ENCODE data around the gene RPL36. TPM values are rescaled to one million over a fixed set of nuclear protein-coding genes. Genes with fewer than 3 reads are reported as not detected.
"Not testable (repeated sequence)": the region's sequence is repeated elsewhere in the genome, so short reads cannot be mapped to it uniquely, and the experiment has no call there.

RPL36 gene
- total RNA-seq, 1 donor from 2014 or later = 943 TPM

- no peak overlapping the region for H3K4me3 ChIP-seq (ENCODE audit: insufficient read depth, low read depth, low read length)
- no peaks in the 10 kb centered on the region for H3K27me3 Mint-ChIP-seq (ENCODE audit: low read depth, unreplicated experiment)
- peaks cover 24% of the 10 kb centered on the region for H4K20me1 ChIP-seq (ENCODE audit: insufficient read depth, low read length)
- H3K36me3 ChIP-seq (ENCODE audit: insufficient read depth, low read length) = peaks cover 4% of the 10 kb centered on the region
- peaks cover 25% of the 10 kb centered on the region for H3K79me2 ChIP-seq (ENCODE audit: insufficient read depth, low read length)
- no peak for DNase-seq (ENCODE audit: low read depth)
- H3K9me3 ChIP-seq (ENCODE audit: insufficient read depth, low read depth, low read length) = no peaks in the 10 kb centered on the region
- no peak overlapping the region for H3K4me3 Mint-ChIP-seq (ENCODE audit: unreplicated experiment)
- FAIRE-seq = no peak
- H3K27me3 ChIP-seq (ENCODE audit: insufficient read depth, low read length) = no peaks in the 10 kb centered on the region
- no peak overlapping the region for H3K9ac ChIP-seq (ENCODE audit: low read length)
- TF ChIP-seq CTCF (IDR thresholded peaks at IDR 0.05; ENCODE audit: insufficient read depth, low read depth, low read length) (no peak), EZH2 (IDR thresholded peaks at IDR 0.05; ENCODE audit: insufficient read depth, low read length) (no peak)
- H3K4me1 Mint-ChIP-seq (ENCODE audit: low read depth, unreplicated experiment) = peaks cover 6% of the 10 kb centered on the region
- peaks cover 8% of the 10 kb centered on the region for H3K4me1 ChIP-seq (ENCODE audit: insufficient read depth, low read length)
- no peak overlapping the region for H3K27ac Mint-ChIP-seq (ENCODE audit: unreplicated experiment)
- peaks cover 14% of the 10 kb centered on the region for H3K36me3 Mint-ChIP-seq (ENCODE audit: low read depth, unreplicated experiment)
- H3K9me3 Mint-ChIP-seq (ENCODE audit: unreplicated experiment) = peaks cover 3% of the 10 kb centered on the region
- H3K4me2 ChIP-seq (ENCODE audit: low read length) = peak overlapping the region; percentile 81
- H2AFZ ChIP-seq (ENCODE audit: low read depth, low read length) = peak overlapping the region; percentile 75
- H3K27ac ChIP-seq (ENCODE audit: low read depth, low read length) = no peak overlapping the region
Observed at GRCh38 chr19:5687360-5688198, 2.5 kb upstream of the RPL36 start.

DNA sequence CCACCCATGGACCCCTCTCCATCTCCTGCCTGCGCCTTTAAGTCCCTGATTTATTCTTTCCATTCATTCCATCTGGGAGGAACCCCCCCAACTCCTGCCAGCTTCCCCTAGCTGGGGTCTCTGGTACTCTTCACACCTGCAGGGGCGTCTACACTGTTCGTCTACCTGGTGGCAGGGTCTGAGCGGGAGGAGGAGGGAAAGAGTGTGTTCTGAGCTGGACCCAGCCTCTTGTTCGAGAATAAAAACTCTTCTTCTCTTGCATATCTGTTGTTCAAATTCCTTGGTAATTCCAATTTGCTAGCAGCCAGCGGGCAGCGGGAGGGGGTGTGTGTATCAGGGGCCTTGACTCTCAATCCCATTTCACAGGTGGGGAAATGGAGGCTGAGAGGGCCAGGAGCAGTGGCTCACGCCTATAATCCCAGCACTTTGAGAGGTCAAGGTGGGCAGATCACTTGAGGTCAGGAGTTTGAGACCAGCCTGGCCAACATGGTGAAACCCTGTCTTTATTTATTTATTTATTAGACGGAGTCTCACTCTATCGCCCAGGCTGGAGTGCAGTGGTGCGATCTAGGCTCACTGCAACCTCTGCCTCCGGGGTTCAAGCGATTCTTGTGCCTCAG is 1.7 kb upstream of the RPL36 start:
- H3K27me3 ChIP-seq (ENCODE audit: insufficient read depth, low read length); H3K4me2 ChIP-seq (ENCODE audit: low read length); H3K27me3 Mint-ChIP-seq (ENCODE audit: low read depth, unreplicated experiment); H3K4me3 ChIP-seq (ENCODE audit: insufficient read depth, low read depth, low read length); H3K9me3 Mint-ChIP-seq (ENCODE audit: unreplicated experiment); H3K27ac Mint-ChIP-seq (ENCODE audit: unreplicated experiment); H3K36me3 ChIP-seq (ENCODE audit: insufficient read depth, low read length); H3K9ac ChIP-seq (ENCODE audit: low read length); H3K27ac ChIP-seq (ENCODE audit: low read depth, low read length); H3K9me3 ChIP-seq (ENCODE audit: insufficient read depth, low read depth, low read length); H2AFZ ChIP-seq (ENCODE audit: low read depth, low read length); H3K4me1 ChIP-seq (ENCODE audit: insufficient read depth, low read length); FAIRE-seq; H3K4me1 Mint-ChIP-seq (ENCODE audit: low read depth, unreplicated experiment); DNase-seq (ENCODE audit: low read depth): not testable (repeated sequence)
- Mint-ChIP-seq H3K4me3 (ENCODE audit: unreplicated experiment) (peak overlapping the region; percentile 70), H3K36me3 (ENCODE audit: low read depth, unreplicated experiment) (peaks cover 16% of the 10 kb centered on the region)
- peaks cover 32% of the 10 kb centered on the region for H4K20me1 ChIP-seq (ENCODE audit: insufficient read depth, low read length)
- H3K79me2 ChIP-seq (ENCODE audit: insufficient read depth, low read length) = peaks cover 33% of the 10 kb centered on the region

GRCh38 chr19:5690955-5691821 is 1.1 kb downstream of the RPL36 start:
- Mint-ChIP-seq H3K4me1 (ENCODE audit: low read depth, unreplicated experiment) (peaks cover 7% of the 10 kb centered on the region), H3K27ac (ENCODE audit: unreplicated experiment) (peak overlapping the region; percentile 95), H3K4me3 (ENCODE audit: unreplicated experiment) (peak overlapping the region; percentile 99), H3K36me3 (ENCODE audit: low read depth, unreplicated experiment) (peaks cover 13% of the 10 kb centered on the region), H3K27me3 (ENCODE audit: low read depth, unreplicated experiment) (no peaks in the 10 kb centered on the region), H3K9me3 (ENCODE audit: unreplicated experiment) (peaks cover 3% of the 10 kb centered on the region)
- Histone ChIP-seq H2AFZ (ENCODE audit: low read depth, low read length) (no peak overlapping the region), H3K4me3 (ENCODE audit: insufficient read depth, low read depth, low read length) (peak overlapping the region; percentile 98), H3K36me3 (ENCODE audit: insufficient read depth, low read length) (peaks cover 8% of the 10 kb centered on the region), H3K27me3 (ENCODE audit: insufficient read depth, low read length) (no peaks in the 10 kb centered on the region), H3K4me1 (ENCODE audit: insufficient read depth, low read length) (peaks cover 8% of the 10 kb centered on the region), H3K4me2 (ENCODE audit: low read length) (peak overlapping the region; percentile 86), H3K9ac (ENCODE audit: low read length) (peak overlapping the region; percentile 98), H3K9me3 (ENCODE audit: insufficient read depth, low read depth, low read length) (no peaks in the 10 kb centered on the region), H3K79me2 (ENCODE audit: insufficient read depth, low read length) (peaks cover 61% of the 10 kb centered on the region), H3K27ac (ENCODE audit: low read depth, low read length) (peak overlapping the region; percentile 85), H4K20me1 (ENCODE audit: insufficient read depth, low read length) (peaks cover 60% of the 10 kb centered on the region)
- FAIRE-seq = no peak
- no peak for TF ChIP-seq CTCF (IDR thresholded peaks at IDR 0.05; ENCODE audit: insufficient read depth, low read depth, low read length)
- no peak for TF ChIP-seq EZH2 (IDR thresholded peaks at IDR 0.05; ENCODE audit: insufficient read depth, low read length)
- DNase-seq (ENCODE audit: low read depth) = peak; percentile 30
